Neural progenitor cell (in vitro differentiated cells): Measurements from ENCODE around the gene CNP. TPM values are rescaled to one million over a fixed set of nuclear protein-coding genes. Genes with fewer than 3 reads are reported as not detected.

Experiments used
- DNase-seq: peaks from one replicate; pipeline ENCODE4 v3.0.0-alpha.2; 2016; ENCODE audit warnings: low spot score
- H2AFZ ChIP-seq: fragments of 200-600 bp; sonication (generic); replicated peaks from 2 replicates; pipeline ENCODE4 v1.6.1; 2016; ENCODE audit warnings: antibody characterized with exemption
- H3F3A ChIP-seq: fragments of 200-600 bp; sonication (generic); 2 replicates; pipeline ENCODE4 v1.6.1; 2016; ENCODE audit warnings: antibody characterized with exemption, low read depth
- H3K27ac ChIP-seq: fragments of 200-600 bp; sonication (generic); 2 replicates; pipeline ENCODE4 v1.5.1; 2016; ENCODE audit warnings: mild to moderate bottlenecking
- H3K27me3 ChIP-seq: fragments of 200-600 bp; sonication (generic); 2 replicates; pipeline ENCODE4 v1.6.1; 2016; ENCODE audit warnings: mild to moderate bottlenecking, moderate library complexity
- H3K36me3 ChIP-seq: fragments of 200-600 bp; sonication (generic); 2 replicates; pipeline ENCODE4 v1.5.1; 2016
- H3K4me1 ChIP-seq: fragments of 200-600 bp; sonication (generic); 2 replicates; pipeline ENCODE4 v1.6.1; 2016; ENCODE audit warnings: mixed run types
- H3K4me2 ChIP-seq: fragments of 200-600 bp; sonication (generic); 2 replicates; pipeline ENCODE4 v1.6.1; 2016
- H3K4me3 ChIP-seq: fragments of 200-600 bp; sonication (generic); 2 replicates; pipeline ENCODE4 v1.5.1; 2016
- H3K79me2 ChIP-seq: fragments of 200-600 bp; sonication (generic); 2 replicates; pipeline ENCODE4 v1.6.1; 2016; ENCODE audit warnings: low read depth
- H3K9ac ChIP-seq: fragments of 200-600 bp; sonication (generic); 2 replicates; pipeline ENCODE4 v1.6.1; 2016
- H3K9me3 ChIP-seq: fragments of 200-600 bp; sonication (generic); 2 replicates; pipeline ENCODE4 v1.5.1; 2016; ENCODE audit warnings: low read depth
- H4K20me1 ChIP-seq: fragments of 200-600 bp; sonication (generic); 2 replicates; pipeline ENCODE4 v1.6.1; 2016; ENCODE audit warnings: low read depth
- H3K27ac Mint-ChIP-seq: 3 replicates; pipeline ENCODE4 v1.8.0; 2021; ENCODE audit warnings: mixed read lengths
- H3K27me3 Mint-ChIP-seq: 2 replicates; pipeline ENCODE4 v1.8.0; 2022; ENCODE audit warnings: low read depth, mild to moderate bottlenecking, inconsistent platforms, moderate library complexity, mixed read lengths; ENCODE audit not compliant: insufficient read depth
- H3K36me3 Mint-ChIP-seq: 3 replicates; pipeline ENCODE4 v1.8.0; 2021; ENCODE audit warnings: mixed read lengths
- H3K4me1 Mint-ChIP-seq: 3 replicates; pipeline ENCODE4 v1.8.0; 2021; ENCODE audit warnings: mixed read lengths
- H3K4me3 Mint-ChIP-seq: 3 replicates; pipeline ENCODE4 v1.8.0; 2021; ENCODE audit warnings: mild to moderate bottlenecking, moderate library complexity, mixed read lengths
- H3K9me3 Mint-ChIP-seq: 3 replicates; pipeline ENCODE4 v1.8.0; 2020; ENCODE audit warnings: mixed read lengths
- EZH2 ChIP-seq: fragments of 200-600 bp; sonication (generic); IDR thresholded peaks from 2 replicates; pipeline ENCODE4 v1.6.1; 2017; ENCODE audit warnings: antibody characterized with exemption, mild to moderate bottlenecking, moderate library complexity
- EZH2phosphoT487 ChIP-seq: fragments of 200-600 bp; sonication (generic); IDR thresholded peaks from 2 replicates; pipeline ENCODE4 v1.6.1; 2017; ENCODE audit warnings: antibody characterized with exemption
- total RNA-seq: library from RNA; depleted of rRNA; stranded (reverse); fragments of >200 nt; gene quantifications from 2 replicates; pipeline ENCODE4 v1.2.3, GENCODE V29; 2015; ENCODE audit warnings: low replicate concordance
- TF ChIP-seq, protein P1 (sequence below): fragments of 200-600 bp; sonication (generic); IDR thresholded peaks from 2 replicates; pipeline ENCODE4 v1.5.1; 2017; ENCODE audit warnings: antibody characterized with exemption, mild to moderate bottlenecking

Gene CNP
- total RNA-seq, 1 donor from 2014 or later: 38.6 TPM

DNA sequence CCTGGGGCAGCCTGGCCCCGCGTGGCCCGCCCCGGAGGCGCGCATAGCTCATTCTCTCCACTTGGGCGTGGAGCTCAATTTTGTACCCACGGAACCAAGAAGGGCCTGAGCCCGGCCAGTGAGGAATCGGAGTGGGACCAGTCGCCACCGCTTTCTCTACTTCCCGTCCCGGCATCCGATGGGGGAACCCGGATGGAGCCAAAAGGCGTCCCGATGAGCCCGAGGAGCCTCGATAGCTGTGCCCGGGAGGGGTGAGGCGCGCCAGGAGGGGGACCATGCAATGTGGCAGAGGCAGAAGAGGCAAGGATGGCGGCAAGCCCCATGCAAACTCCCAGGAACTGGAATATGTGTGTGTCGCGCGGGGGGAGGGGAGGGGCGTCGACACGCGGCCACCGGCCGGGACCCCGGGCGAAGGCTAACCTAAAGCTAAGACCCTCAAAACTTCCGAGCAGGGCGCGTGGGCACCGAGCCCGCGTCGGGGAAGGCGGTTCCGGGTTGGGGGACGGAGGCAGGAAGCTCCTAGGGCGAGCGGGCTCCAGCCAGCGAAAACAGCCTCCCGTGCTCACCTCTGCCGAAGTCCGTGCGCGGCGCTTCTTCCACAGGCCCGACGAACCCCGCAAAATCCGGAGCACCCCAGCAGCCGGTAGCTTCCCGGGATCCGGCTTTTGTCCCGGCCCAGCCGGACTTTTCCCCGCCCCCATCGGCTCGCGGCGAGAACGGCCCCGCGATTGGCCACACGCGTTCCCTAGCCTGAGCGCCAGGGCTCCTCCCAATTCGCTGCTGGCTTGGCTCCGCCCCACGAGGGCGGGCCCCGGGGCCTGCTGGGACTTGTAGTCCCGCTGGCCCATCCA, 48.1 kb upstream of the CNP start, which contains the start of gene ACLY:
TSS of gene ACLY (minus strand) at position 638 of the 851 bp plus-strand sequence. CDS start 5,078 bp downstream, outside the sequence.
- TF ChIP-seq, protein P1, sequence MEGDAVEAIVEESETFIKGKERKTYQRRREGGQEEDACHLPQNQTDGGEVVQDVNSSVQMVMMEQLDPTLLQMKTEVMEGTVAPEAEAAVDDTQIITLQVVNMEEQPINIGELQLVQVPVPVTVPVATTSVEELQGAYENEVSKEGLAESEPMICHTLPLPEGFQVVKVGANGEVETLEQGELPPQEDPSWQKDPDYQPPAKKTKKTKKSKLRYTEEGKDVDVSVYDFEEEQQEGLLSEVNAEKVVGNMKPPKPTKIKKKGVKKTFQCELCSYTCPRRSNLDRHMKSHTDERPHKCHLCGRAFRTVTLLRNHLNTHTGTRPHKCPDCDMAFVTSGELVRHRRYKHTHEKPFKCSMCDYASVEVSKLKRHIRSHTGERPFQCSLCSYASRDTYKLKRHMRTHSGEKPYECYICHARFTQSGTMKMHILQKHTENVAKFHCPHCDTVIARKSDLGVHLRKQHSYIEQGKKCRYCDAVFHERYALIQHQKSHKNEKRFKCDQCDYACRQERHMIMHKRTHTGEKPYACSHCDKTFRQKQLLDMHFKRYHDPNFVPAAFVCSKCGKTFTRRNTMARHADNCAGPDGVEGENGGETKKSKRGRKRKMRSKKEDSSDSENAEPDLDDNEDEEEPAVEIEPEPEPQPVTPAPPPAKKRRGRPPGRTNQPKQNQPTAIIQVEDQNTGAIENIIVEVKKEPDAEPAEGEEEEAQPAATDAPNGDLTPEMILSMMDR: no peak
- TF ChIP-seq EZH2 (no peak), EZH2phosphoT487 (no peak)
- H4K20me1 ChIP-seq: peaks cover 47% of the 10 kb centered on the region
- H3K4me2 ChIP-seq: peak within 1 kb of the TSS; percentile 91
- peaks cover 48% of the 10 kb centered on the region for H3K4me1 ChIP-seq
- peak within 1 kb of the TSS; percentile 78 for H3K9ac ChIP-seq
- Mint-ChIP-seq H3K36me3 (peaks cover 9% of the 10 kb centered on the region), H3K4me1 (peaks cover 48% of the 10 kb centered on the region), H3K4me3 (peak within 1 kb of the TSS; percentile 92), H3K27ac (peak within 1 kb of the TSS; percentile 69), H3K9me3 (no peaks in the 10 kb centered on the region), H3K27me3 (peaks cover under 1% of the 10 kb centered on the region)
- peak within 1 kb of the TSS; percentile 30 for H2AFZ ChIP-seq
- peak; percentile 100 for DNase-seq
- H3F3A ChIP-seq: peaks cover 22% of the 10 kb centered on the region
- H3K27ac ChIP-seq: peak within 1 kb of the TSS; percentile 87
- no peaks in the 10 kb centered on the region for H3K36me3 ChIP-seq
- peaks cover 52% of the 10 kb centered on the region for H3K79me2 ChIP-seq
- H3K9me3 ChIP-seq: no peaks in the 10 kb centered on the region
- H3K27me3 ChIP-seq: no peaks in the 10 kb centered on the region
- H3K4me3 ChIP-seq: peak within 1 kb of the TSS; percentile 94

DNA sequence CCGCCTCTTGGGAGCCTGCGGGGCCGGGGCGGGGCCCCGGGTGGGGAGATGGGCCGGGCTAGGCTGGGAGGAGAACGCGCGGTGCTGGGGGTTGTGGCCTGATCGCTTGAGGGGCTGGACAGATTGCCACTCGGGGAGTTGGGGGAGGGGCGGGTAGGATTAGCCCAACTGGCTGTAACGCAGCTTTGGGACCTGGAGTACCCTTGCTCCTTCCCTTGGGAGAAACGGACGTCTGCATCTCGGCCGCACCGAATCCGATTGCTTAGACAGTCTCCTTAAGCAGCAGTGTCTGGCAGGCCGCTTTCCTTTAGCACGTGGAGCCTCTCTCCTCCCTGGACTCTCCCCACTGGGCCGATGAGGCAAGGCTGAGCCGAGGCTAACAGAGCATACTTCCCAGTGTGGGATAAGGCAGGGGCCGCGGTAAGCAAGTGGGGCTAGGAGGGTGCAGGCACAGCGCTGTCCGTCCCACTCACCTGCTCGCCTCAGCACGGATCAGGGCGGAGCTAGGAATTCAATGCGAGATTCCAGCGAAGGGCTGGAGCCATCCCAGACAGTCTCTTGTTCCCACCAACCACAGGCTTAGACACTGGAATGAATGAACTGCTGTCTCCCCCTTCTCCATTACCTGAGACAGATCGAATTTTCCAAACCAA, 47.3 kb upstream of the CNP start:
- Histone ChIP-seq H3K4me3 (peak overlapping the region; percentile 94), H3K9ac (no peak overlapping the region), H3K27me3 (no peaks in the 10 kb centered on the region), H4K20me1 (peaks cover 40% of the 10 kb centered on the region), H3K4me2 (peak overlapping the region; percentile 76), H2AFZ (peak overlapping the region; percentile 17), H3K27ac (peak overlapping the region; percentile 87), H3K36me3 (no peaks in the 10 kb centered on the region), H3K79me2 (peaks cover 45% of the 10 kb centered on the region), H3K9me3 (no peaks in the 10 kb centered on the region), H3K4me1 (peaks cover 43% of the 10 kb centered on the region), H3F3A (peaks cover 22% of the 10 kb centered on the region)
- Mint-ChIP-seq H3K4me3 (peak overlapping the region; percentile 92), H3K4me1 (peaks cover 46% of the 10 kb centered on the region), H3K36me3 (peaks cover 6% of the 10 kb centered on the region), H3K27me3 (no peaks in the 10 kb centered on the region), H3K9me3 (no peaks in the 10 kb centered on the region), H3K27ac (peak overlapping the region; percentile 69)
- peak; percentile 85 for DNase-seq
- TF ChIP-seq EZH2phosphoT487 (no peak), EZH2 (no peak)
- TF ChIP-seq, protein P1: no peak

DNA sequence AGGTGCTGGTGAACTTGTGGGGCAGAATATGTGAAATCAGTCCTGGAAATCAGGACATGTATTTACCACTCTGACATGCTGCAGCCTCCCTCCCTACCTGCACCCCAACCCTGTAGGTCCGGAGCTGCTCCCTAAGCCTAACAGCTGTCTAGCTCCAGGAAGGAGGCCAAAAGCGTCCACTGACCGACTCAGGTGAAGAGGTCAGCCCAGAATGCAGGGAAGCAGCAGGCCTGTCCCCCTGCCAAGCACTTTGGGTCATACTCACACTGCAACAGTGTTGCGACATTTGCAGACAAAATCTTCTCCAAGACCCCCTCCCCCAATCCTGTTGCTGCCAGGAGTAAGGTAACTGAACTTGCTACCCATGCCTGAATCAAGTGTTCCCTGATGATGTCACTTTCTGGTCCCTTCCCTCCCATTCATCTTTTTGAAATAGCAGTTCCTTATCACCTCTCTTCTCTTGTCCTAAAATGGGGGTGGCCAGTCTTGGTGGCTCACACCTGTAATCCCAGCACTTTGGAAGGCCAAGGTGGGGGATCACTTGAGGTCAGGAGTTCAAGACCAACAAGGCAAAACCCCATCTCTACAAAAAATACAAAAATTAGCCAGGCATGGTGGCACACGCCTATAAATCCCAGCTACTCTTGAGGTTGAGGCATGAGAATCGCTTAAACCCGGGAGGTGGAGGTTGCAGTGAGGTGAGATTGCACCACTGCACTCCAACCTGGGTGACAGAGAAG, 46.6 kb upstream of the CNP start:
- TF ChIP-seq EZH2phosphoT487 (no peak), EZH2 (no peak)
- TF ChIP-seq, protein P1: no peak
- Histone ChIP-seq H3K36me3 (no peaks in the 10 kb centered on the region), H3K4me3 (peak overlapping the region; percentile 94), H3K79me2 (peaks cover 38% of the 10 kb centered on the region), H3K9me3 (no peaks in the 10 kb centered on the region), H3K27me3 (no peaks in the 10 kb centered on the region), H3F3A (peaks cover 22% of the 10 kb centered on the region), H3K4me1 (peaks cover 35% of the 10 kb centered on the region), H2AFZ (peak overlapping the region; percentile 17), H3K27ac (peak overlapping the region; percentile 87), H3K4me2 (peak overlapping the region; percentile 76), H3K9ac (no peak overlapping the region), H4K20me1 (peaks cover 32% of the 10 kb centered on the region)
- H3K27me3 Mint-ChIP-seq: no peaks in the 10 kb centered on the region
- H3K4me1 Mint-ChIP-seq: peaks cover 39% of the 10 kb centered on the region
- peak overlapping the region; percentile 92 for H3K4me3 Mint-ChIP-seq
- peaks cover 1% of the 10 kb centered on the region for H3K36me3 Mint-ChIP-seq
- H3K9me3 Mint-ChIP-seq: no peaks in the 10 kb centered on the region
- no peak for DNase-seq
- peak overlapping the region; percentile 62 for H3K27ac Mint-ChIP-seq
